ENCODE data around the gene ASAP3.

ASAP3 gene

GRCh38 chr1:23420778-23421177, 63.2 kb downstream of the ASAP3 start:
- no peaks in the 10 kb centered on the region for H3K36me3 ChIP-seq (ENCODE audit: control insufficient read depth, insufficient read depth, low read length)
- no peaks in the 10 kb centered on the region for H3K9me3 ChIP-seq (ENCODE audit: control insufficient read depth, insufficient read depth, low read depth, low read length)
- H3K27ac ChIP-seq (ENCODE audit: low read depth, low read length): no peak overlapping the region
- H3K27me3 ChIP-seq (ENCODE audit: control insufficient read depth, insufficient read depth, low read length): peaks cover 99% of the 10 kb centered on the region
- H3K9ac ChIP-seq (ENCODE audit: low read length): no peak overlapping the region
- H3K4me1 ChIP-seq (ENCODE audit: control insufficient read depth, insufficient read depth, low read length): peaks cover 22% of the 10 kb centered on the region; the same call in 1 of the 2 replicates
- H3K4me3 ChIP-seq (ENCODE audit: low read depth, low read length): no peak overlapping the region

- H3K4me1 ChIP-seq (ENCODE audit: control insufficient read depth, insufficient read depth, low read length): peaks cover 17% of the 10 kb centered on the region; the same call in 1 of the 2 replicates
- H3K9me3 ChIP-seq (ENCODE audit: control insufficient read depth, insufficient read depth, low read depth, low read length): no peaks in the 10 kb centered on the region
- no peaks in the 10 kb centered on the region for H3K36me3 ChIP-seq (ENCODE audit: control insufficient read depth, insufficient read depth, low read length)
- H3K27ac ChIP-seq (ENCODE audit: low read depth, low read length): no peak overlapping the region
- H3K27me3 ChIP-seq (ENCODE audit: control insufficient read depth, insufficient read depth, low read length): peaks cover 99% of the 10 kb centered on the region
- no peak overlapping the region for H3K4me3 ChIP-seq (ENCODE audit: low read depth, low read length)
- no peak overlapping the region for H3K9ac ChIP-seq (ENCODE audit: low read length)
These were observed 64.8 kb downstream of the ASAP3 start for GRCh38 chr1:23419180-23419579.

- H3K9me3 ChIP-seq (ENCODE audit: control insufficient read depth, insufficient read depth, low read depth, low read length): no peaks in the 10 kb centered on the region
- no peak overlapping the region for H3K4me3 ChIP-seq (ENCODE audit: low read depth, low read length)
- H3K9ac ChIP-seq (ENCODE audit: low read length): no peak overlapping the region
- H3K36me3 ChIP-seq (ENCODE audit: control insufficient read depth, insufficient read depth, low read length): no peaks in the 10 kb centered on the region
- H3K27ac ChIP-seq (ENCODE audit: low read depth, low read length): no peak overlapping the region
- H3K27me3 ChIP-seq (ENCODE audit: control insufficient read depth, insufficient read depth, low read length): peaks cover 86% of the 10 kb centered on the region
- H3K4me1 ChIP-seq (ENCODE audit: control insufficient read depth, insufficient read depth, low read length): peaks cover 8% of the 10 kb centered on the region; the same call in 1 of the 2 replicates
These were observed 66.4 kb downstream of the ASAP3 start for GRCh38 chr1:23417570-23417969.

GRCh38 chr1:23416964-23417363, 67.0 kb downstream of the ASAP3 start:
- peaks cover 82% of the 10 kb centered on the region for H3K27me3 ChIP-seq (ENCODE audit: control insufficient read depth, insufficient read depth, low read length)
- H3K9me3 ChIP-seq (ENCODE audit: control insufficient read depth, insufficient read depth, low read depth, low read length): no peaks in the 10 kb centered on the region
- no peak overlapping the region for H3K4me3 ChIP-seq (ENCODE audit: low read depth, low read length)
- H3K9ac ChIP-seq (ENCODE audit: low read length): no peak overlapping the region
- no peaks in the 10 kb centered on the region for H3K36me3 ChIP-seq (ENCODE audit: control insufficient read depth, insufficient read depth, low read length)
- peaks cover 3% of the 10 kb centered on the region; the same call in 1 of the 2 replicates for H3K4me1 ChIP-seq (ENCODE audit: control insufficient read depth, insufficient read depth, low read length)
- no peak overlapping the region for H3K27ac ChIP-seq (ENCODE audit: low read depth, low read length)

- H3K9me3 ChIP-seq (ENCODE audit: control insufficient read depth, insufficient read depth, low read depth, low read length): no peaks in the 10 kb centered on the region
- peaks cover 4% of the 10 kb centered on the region; the same call in 1 of the 2 replicates for H3K4me1 ChIP-seq (ENCODE audit: control insufficient read depth, insufficient read depth, low read length)
- H3K36me3 ChIP-seq (ENCODE audit: control insufficient read depth, insufficient read depth, low read length): no peaks in the 10 kb centered on the region
- H3K4me3 ChIP-seq (ENCODE audit: low read depth, low read length): no peak overlapping the region
- no peak overlapping the region for H3K27ac ChIP-seq (ENCODE audit: low read depth, low read length)
- H3K9ac ChIP-seq (ENCODE audit: low read length): no peak overlapping the region
- peaks cover 79% of the 10 kb centered on the region for H3K27me3 ChIP-seq (ENCODE audit: control insufficient read depth, insufficient read depth, low read length)
These were observed 75.1 kb downstream of the ASAP3 start for GRCh38 chr1:23408797-23409290.

GRCh38 chr1:23407016-23407630, 76.9 kb downstream of the ASAP3 start:
- peaks cover 91% of the 10 kb centered on the region for H3K27me3 ChIP-seq (ENCODE audit: control insufficient read depth, insufficient read depth, low read length)
- H3K36me3 ChIP-seq (ENCODE audit: control insufficient read depth, insufficient read depth, low read length): no peaks in the 10 kb centered on the region
- no peak overlapping the region for H3K9ac ChIP-seq (ENCODE audit: low read length)
- no peak overlapping the region for H3K27ac ChIP-seq (ENCODE audit: low read depth, low read length)
- H3K9me3 ChIP-seq (ENCODE audit: control insufficient read depth, insufficient read depth, low read depth, low read length): no peaks in the 10 kb centered on the region
- no peak overlapping the region for H3K4me3 ChIP-seq (ENCODE audit: low read depth, low read length)
- peaks cover 16% of the 10 kb centered on the region; the same call in 1 of the 2 replicates for H3K4me1 ChIP-seq (ENCODE audit: control insufficient read depth, insufficient read depth, low read length)

GRCh38 chr1:23405946-23406345, 78.0 kb downstream of the ASAP3 start:
- H3K9me3 ChIP-seq (ENCODE audit: control insufficient read depth, insufficient read depth, low read depth, low read length): no peaks in the 10 kb centered on the region
- no peak overlapping the region for H3K9ac ChIP-seq (ENCODE audit: low read length)
- H3K36me3 ChIP-seq (ENCODE audit: control insufficient read depth, insufficient read depth, low read length): no peaks in the 10 kb centered on the region
- H3K4me1 ChIP-seq (ENCODE audit: control insufficient read depth, insufficient read depth, low read length): peaks cover 12% of the 10 kb centered on the region; the same call in 1 of the 2 replicates
- H3K27me3 ChIP-seq (ENCODE audit: control insufficient read depth, insufficient read depth, low read length): peaks cover 97% of the 10 kb centered on the region
- H3K4me3 ChIP-seq (ENCODE audit: low read depth, low read length): no peak overlapping the region
- H3K27ac ChIP-seq (ENCODE audit: low read depth, low read length): no peak overlapping the region

- H3K4me1 ChIP-seq (ENCODE audit: control insufficient read depth, insufficient read depth, low read length): peaks cover 12% of the 10 kb centered on the region; the same call in 1 of the 2 replicates
- H3K27ac ChIP-seq (ENCODE audit: low read depth, low read length): no peak overlapping the region
- H3K9ac ChIP-seq (ENCODE audit: low read length): peak overlapping the region; percentile 33
- no peaks in the 10 kb centered on the region for H3K9me3 ChIP-seq (ENCODE audit: control insufficient read depth, insufficient read depth, low read depth, low read length)
- H3K27me3 ChIP-seq (ENCODE audit: control insufficient read depth, insufficient read depth, low read length): peaks cover 95% of the 10 kb centered on the region
- H3K36me3 ChIP-seq (ENCODE audit: control insufficient read depth, insufficient read depth, low read length): no peaks in the 10 kb centered on the region
- peak overlapping the region; percentile 47 for H3K4me3 ChIP-seq (ENCODE audit: low read depth, low read length)
These were observed 80.1 kb downstream of the ASAP3 start for GRCh38 chr1:23403735-23404486.

GRCh38 chr1:23403355-23403734, 80.6 kb downstream of the ASAP3 start:
- Histone ChIP-seq H3K27ac (ENCODE audit: low read depth, low read length) (no peak overlapping the region), H3K4me1 (ENCODE audit: control insufficient read depth, insufficient read depth, low read length) (peaks cover 12% of the 10 kb centered on the region; the same call in 1 of the 2 replicates), H3K27me3 (ENCODE audit: control insufficient read depth, insufficient read depth, low read length) (peaks cover 95% of the 10 kb centered on the region), H3K9me3 (ENCODE audit: control insufficient read depth, insufficient read depth, low read depth, low read length) (no peaks in the 10 kb centered on the region), H3K36me3 (ENCODE audit: control insufficient read depth, insufficient read depth, low read length) (no peaks in the 10 kb centered on the region), H3K4me3 (ENCODE audit: low read depth, low read length) (peak overlapping the region; percentile 47), H3K9ac (ENCODE audit: low read length) (peak overlapping the region; percentile 33)

GRCh38 chr1:23403038-23403336, 81.0 kb downstream of the ASAP3 start:
- Histone ChIP-seq H3K9me3 (ENCODE audit: control insufficient read depth, insufficient read depth, low read depth, low read length) (no peaks in the 10 kb centered on the region), H3K9ac (ENCODE audit: low read length) (no peak overlapping the region), H3K36me3 (ENCODE audit: control insufficient read depth, insufficient read depth, low read length) (no peaks in the 10 kb centered on the region), H3K27me3 (ENCODE audit: control insufficient read depth, insufficient read depth, low read length) (peaks cover 95% of the 10 kb centered on the region), H3K4me3 (ENCODE audit: low read depth, low read length) (no peak overlapping the region), H3K4me1 (ENCODE audit: control insufficient read depth, insufficient read depth, low read length) (peaks cover 12% of the 10 kb centered on the region; the same call in 1 of the 2 replicates), H3K27ac (ENCODE audit: low read depth, low read length) (no peak overlapping the region)
